GM19099 (cell line): ENCODE measurements around the gene TIMP2.

Experiments
- POLR2A ChIP-seq: IDR thresholded peaks from 3 replicates; pipeline ENCODE4 v1.6.1; 2011; ENCODE audit warnings: low read depth; ENCODE audit not compliant: insufficient read length; ENCODE audit errors: extremely low read depth

The TIMP2 gene, protein sequence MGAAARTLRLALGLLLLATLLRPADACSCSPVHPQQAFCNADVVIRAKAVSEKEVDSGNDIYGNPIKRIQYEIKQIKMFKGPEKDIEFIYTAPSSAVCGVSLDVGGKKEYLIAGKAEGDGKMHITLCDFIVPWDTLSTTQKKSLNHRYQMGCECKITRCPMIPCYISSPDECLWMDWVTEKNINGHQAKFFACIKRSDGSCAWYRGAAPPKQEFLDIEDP

DNA sequence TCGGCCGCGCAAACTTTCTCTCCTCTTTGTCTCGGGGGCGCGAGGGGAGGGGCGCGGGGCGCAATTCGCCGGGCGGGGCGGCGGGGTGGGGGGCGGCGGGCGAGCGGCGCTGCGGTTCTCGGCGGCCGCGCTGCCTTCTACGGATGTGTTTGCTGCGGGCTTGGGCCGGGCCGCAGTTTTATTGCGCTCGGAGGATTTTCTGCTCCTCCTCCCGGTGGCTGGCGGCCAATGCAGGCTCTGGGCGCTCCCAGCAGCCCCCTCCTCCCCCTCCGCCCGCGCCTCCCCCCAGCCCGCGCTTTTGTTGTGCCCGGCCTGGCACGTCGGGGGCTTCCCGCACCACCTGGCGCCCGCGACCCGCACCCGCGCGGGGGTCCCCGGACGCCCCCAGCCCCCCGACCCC is at the start of gene TIMP2:
Gene TIMP2, minus strand, starts transcription at position 154 of the 400 bp plus-strand sequence. CDS start 299 bp downstream, outside the sequence.
- no peak for TF ChIP-seq POLR2A

DNA sequence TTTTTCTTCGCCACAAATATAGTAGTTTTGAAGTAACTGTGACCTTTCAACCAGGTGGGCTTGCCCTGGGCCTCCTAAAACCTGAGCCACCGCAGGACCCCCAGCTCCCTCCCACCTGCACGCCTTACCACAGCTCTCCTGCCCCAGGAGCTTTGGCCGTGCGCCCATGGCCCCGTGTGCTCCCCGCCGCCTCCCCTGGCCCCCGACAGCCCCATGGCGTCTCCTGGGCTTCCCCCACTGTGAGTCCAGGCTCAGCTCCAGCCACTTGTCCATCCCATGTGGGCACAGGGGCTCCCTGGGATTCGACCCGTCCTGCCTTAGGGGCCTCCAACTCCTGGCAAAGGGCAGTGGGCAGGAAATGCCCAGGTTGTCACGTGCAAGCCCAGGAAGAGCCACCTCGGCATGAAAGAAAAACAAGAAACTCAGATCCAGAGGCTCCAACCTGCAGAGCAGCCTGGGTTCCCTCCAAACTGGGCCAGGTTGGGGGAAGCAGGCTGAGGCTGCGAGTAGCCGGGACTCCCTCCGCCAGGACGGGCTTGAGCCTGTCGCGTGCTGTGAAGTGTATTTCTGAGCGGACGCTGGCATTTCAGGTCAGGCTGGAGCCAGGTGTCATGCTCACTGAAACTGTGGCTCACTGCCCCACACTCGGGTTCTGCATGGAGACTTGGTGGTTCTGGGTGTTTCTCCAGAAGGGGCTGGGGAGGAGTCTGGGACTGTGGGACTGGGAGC is 48.8 kb upstream of the TIMP2 start:
- TF ChIP-seq POLR2A = no peak

DNA sequence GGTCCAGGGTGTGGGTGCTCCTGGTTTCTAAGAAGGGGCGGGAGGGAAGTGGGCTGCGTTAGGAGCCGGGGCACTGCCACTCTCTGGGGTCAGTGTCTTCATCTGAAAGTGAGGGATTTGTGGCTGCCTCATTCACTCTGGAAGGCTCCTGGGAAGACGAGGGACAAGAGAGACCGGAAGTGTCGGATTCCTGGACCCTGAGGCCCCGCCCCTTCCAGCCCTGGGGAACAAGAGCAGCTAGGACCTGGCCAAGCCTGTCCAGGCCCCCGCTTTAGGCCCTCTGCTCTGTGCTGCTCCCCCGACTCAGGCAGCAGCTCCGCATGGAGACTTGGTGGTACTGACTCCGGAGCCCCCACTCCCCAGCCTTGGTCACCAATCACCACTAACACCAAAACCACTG is 48.0 kb upstream of the TIMP2 start:
- TF ChIP-seq POLR2A = no peak

DNA sequence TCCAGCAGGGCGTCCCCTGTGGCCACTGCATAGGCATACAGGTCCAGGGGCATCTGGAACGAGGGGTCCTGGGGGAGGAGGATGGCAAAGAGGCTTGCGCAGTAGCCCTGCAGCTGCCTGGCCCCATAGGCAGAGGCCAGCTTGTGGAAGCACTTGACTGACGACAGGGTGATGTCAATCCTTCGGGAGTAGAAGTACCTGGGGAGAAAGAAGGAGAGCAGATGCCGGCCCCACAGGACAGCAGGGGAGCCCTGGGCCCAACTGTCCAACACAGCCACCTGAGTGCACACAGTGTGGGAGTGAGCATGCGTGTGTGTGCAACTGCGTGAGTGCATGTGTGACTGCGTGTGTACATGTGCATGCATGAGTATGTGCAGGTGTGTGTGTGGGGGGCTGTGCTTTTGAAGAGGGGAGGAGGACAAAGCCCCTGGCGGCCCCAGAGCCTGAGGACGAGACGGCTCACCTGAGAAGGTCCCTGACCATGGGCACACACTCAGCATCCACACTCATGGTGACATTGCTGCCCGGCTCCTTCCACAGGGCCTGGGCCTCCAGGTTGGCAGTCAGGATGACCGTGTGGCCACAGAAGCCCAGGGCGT is 47.4 kb upstream of the TIMP2 start:
- no peak for TF ChIP-seq POLR2A

DNA sequence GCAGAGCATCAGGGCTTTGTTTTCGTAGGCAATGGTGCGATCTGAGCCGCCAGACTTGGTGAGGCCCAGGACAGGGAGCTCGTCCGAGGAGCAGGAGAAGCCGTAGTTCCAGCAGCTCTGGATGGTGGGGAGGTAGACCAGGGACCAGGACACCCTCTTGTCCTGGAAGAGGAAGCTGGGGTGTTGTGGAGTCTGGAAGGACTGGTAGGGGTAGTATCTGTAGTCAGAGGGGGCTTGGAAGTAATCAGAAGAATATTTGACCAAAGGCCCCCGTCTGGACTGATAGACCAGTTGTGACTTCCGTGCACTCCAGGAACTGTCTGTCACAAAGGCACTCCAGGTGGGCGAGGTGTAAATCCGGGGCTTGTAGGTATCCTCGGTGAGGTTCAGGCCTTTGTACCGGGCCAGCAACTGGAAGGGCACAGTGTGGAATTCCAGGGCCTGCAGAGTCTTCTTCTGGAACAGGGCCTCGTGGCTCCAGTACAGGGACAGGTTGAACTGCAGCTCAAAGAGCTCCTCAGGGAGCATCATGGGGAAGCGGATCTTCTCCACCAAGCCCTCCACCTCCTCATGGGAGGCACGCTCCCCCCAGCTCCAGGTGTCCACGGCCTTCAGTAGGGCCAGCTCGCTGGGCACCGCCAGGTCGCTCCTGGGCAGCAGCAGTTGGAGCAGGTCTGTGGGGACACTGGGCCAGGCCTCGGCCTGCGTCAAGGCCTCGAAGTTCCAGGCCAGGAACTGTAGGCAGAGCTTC is 46.7 kb upstream of the TIMP2 start:
- TF ChIP-seq POLR2A = no peak

DNA sequence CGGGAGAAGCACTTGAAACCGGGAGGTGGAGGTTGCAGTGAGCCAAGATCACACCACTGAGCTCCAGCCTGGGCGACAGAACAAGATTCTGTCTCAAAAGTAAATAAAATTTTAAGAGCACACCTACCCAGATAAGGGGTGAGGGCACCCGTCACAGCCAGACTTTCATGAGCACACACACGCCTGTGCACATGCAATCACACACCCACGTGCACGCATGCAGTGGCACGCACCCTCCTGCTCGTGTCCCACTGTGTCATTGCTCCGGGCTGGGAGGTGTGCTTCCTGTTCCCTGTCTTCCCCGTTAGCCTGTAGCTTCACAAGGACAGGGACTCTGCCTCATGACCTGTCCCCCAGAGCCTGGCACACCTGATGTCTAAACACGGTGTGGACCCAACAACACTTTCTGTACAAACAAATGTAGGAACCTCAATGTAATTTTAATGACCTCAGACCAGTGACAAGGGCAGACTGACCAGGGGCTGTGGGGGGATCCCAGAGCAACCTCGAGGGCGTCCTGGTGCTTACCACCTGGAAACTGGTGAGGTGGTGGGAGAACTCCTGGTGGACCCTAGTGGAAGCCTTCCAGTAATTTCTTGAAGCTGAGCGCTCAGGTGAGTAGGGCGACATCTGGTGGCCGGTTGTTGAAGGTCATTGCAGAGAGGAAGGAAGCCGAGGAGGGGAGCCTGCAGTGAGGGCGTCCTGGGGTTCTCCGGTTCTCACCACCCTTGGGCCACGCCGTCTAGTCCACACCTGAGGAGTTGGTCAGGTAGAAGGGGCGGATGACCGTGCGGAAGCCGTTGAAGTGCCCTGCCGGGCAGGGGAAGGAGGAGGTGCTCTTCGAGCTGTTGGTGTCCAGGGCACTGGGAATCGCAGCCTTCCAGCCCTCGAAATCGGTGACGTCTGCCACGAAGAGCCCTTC is 45.9 kb upstream of the TIMP2 start:
- TF ChIP-seq POLR2A = no peak

DNA sequence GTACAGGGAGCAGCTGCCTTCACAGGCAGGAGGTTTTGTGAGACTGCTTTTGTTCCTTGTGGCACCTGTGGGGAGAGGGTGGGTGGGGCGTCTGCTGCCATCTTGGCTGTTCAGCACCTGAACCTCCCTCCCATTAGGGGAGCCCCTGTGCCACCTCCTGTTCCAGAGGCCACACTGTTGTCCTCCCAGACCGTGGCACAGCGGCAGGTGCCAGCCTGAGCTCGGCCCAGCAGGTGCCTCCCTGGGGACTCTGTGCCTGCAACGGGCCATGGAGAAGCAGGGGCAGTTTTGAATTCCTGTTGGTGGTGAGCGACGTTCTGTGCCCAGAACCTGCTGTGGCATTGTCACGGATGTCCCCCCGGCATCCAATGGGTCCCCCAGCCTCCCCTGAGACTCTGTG is 44.7 kb upstream of the TIMP2 start:
- TF ChIP-seq POLR2A = no peak

DNA sequence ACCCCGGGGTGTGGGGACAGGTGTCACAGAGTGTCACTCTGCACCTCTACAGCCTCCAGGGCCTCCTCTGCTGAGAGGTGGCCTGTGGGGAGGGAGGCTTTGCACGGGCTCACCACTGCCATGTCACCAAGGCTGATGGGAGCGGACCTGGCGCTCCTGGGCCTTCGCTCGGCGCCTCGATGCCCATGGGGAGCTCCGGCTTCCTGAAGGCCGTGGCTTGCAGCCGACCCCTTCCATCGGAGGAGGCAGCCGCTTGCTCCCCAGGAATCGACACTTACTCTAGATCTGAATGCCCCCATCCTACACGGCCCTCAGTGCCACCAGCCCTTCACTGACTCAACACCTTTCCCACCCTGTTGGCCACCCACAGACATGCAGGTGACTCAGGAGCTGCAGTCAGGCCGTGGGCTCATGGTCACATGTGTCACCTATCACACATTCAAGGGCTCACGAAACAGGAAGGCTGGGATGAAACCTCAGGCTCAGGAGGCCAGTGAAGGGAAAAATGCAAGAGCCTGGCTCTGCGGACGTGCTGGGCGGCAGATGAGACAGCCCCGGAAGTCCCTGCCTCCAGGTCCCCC is 42.7 kb upstream of the TIMP2 start:
- no peak for TF ChIP-seq POLR2A

DNA sequence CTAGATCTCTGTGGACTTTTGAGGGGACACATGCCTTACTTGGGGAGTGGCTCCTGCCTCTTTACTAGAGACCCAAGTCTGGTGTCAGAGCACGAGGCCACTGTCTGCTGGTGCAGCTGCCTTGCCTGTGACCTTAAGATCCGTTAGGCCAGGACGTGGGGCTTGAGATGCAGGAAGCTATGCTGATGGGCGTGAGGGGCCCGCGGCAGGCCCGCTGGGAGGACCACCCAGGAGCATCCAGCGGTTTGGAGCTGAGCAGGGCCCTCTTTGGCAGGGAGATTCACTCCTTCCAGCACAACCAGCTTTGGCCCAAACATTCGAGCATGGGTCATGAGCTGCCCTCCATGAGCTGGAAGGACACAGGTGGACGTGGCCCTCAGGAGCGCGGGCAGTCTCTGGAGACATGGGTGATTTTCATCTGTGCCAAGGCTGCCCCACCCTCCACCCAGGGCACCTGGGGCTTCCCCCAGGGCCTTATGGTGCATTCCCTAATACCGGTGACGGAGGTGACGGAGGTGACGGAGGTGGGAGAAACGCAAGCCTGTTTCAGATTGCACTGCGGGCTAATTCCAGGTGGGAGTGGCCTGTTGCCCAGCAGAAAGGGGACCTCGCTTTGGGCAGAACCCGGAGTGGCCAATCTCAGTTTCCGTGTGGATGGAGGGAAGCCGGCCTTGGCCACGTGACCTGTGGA is 41.9 kb upstream of the TIMP2 start:
- TF ChIP-seq POLR2A = no peak

DNA sequence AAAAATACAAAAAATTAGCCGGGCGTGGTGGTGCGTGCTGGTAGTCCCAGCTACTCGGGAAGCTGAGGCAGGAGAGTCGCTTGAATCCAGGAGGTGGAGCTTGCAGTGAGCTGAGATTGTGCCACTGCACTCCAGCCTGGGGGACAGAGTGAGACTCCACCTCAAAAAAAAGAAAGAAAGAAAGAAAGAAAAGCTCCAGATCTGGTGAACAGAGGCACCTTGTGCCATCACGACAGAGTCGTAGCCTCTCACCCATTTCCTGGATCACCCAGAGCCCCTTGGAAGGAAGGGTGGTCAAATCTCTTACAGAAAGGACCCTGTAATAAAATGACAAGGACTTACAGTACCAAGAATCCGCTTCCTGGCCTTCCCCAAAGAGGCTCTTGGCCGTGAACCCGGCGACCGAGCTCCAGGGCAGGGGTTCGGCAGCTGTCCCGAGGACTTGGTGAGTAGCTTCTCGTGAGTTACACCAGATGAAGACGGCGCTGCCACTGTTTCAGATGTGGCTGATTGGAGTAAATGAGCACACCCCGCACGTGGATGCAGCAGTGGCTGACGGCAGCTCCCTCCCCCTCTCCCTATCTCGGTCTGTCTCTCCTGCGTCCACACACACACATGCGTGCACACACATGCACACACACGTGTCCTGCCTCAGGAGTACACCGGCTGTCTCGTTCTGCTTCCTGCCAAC is 41.1 kb upstream of the TIMP2 start:
- TF ChIP-seq POLR2A = no peak

DNA sequence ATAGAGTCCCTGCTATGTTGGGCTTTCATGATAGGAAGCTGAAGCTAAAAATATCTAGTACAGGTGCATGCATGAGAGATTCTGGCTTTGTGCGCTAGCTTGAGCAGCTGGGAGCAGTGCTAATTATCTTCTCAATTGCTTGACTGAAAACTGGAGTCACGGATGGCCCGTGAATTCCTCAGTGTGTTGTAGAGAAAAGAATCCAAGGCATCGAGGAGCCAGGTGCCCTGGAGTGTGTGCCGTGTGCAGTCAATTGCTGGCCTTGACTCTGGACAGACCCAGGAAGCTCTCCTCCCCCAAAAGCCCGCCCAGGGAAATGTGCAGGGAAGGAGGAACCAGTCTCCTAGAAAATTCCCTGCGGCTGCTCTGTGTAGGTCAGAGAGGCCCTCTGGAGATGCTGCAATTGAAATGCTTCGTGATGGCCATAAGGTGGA is 40.3 kb upstream of the TIMP2 start:
- no peak for TF ChIP-seq POLR2A

DNA sequence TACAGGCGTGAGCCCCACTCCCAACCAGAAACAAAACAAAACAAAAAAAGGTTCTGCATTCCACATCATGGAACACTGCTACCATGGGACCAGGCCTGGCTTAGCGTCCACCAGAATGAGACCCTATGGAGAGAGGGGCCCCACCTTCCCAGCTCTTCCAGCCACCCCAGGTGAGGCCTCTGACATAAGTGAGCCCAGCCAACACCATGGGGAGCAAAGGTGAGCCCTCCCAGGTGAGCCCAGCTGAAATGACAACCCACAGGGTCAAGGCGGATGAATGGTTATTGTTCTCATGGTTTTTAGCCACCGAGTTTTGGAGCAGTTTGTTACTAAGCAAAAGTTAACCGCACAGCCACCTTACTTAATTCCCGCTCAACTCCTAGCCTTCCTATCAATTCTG is 38.2 kb upstream of the TIMP2 start:
- TF ChIP-seq POLR2A = no peak
